Jurkat, Clone E6-1 (cell line): ENCODE results near the gene PNISR.

Experiments used
- DNase-seq: peaks from one replicate; pipeline ENCODE4 v3.0.0-alpha.2; 2011; ENCODE audit warnings: low read depth, low spot score
- H3K4me3 ChIP-seq: 2 replicates; pipeline ENCODE4 v1.5.1; 2011; ENCODE audit warnings: mild to moderate bottlenecking, low read length, control low read depth, moderate library complexity

PNISR gene

GRCh38 chr6:99415446-99415845 is 9.7 kb downstream of the PNISR start:
- H3K4me3 ChIP-seq: no peak overlapping the region
- DNase-seq: no peak

DNA sequence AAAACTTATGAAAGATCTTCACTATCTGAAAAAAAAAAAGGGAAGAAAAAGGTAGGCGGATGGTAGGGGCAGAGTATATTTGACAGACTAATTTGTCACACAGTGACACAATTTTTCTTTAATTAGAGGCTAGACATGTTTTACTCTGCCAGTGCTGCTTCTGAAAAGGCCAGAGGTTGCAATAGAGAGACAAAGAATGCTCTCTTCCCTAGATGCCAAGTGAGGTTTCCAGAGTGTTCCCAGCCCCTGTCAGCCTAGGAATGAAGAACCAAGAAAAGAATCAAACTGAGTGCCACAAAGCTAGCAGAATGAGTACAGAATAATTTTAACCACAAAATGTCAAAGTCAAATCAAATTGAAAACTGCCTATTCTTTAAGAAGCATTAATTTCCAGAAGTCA is 13.0 kb downstream of the PNISR start:
- no peak for DNase-seq
- no peak overlapping the region for H3K4me3 ChIP-seq

- DNase-seq: no peak
- H3K4me3 ChIP-seq: no peak overlapping the region
These were observed 15.4 kb downstream of the PNISR start for GRCh38 chr6:99409672-99410071.

GRCh38 chr6:99407076-99407475 is 18.0 kb downstream of the PNISR start:
- no peak for DNase-seq
- H3K4me3 ChIP-seq: no peak overlapping the region

DNA sequence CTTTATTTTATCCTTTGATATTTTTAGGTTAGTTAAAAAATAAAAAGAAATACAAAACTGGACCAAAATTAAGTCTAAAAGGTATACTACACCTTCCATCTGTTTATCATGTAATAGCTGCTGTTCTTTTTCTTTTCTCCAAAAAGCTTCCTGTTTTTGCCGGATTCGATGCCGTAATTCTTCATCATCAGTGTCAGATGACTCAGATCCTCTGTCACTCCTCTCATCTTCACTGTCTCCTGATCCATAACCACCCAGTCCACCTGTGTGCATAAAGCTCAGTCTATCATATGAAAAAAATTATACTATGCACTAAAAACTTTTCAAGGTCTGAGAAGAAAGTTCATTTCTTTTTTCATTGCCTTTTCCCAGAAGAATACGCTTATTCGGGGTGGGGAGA is 22.7 kb downstream of the PNISR start:
- H3K4me3 ChIP-seq: no peak overlapping the region
- DNase-seq: no peak

- no peak overlapping the region for H3K4me3 ChIP-seq
- no peak for DNase-seq
These were observed 27.8 kb downstream of the PNISR start for GRCh38 chr6:99397287-99397686.

- H3K4me3 ChIP-seq: peak within 1 kb of the TSS; percentile 84
- peak; percentile 60 for DNase-seq
These were observed 31.2 kb downstream of the PNISR start, which contains the start of gene COQ3 for GRCh38 chr6:99393698-99394531. Gene COQ3 (minus strand): TSS chr6:99394195. CDS start chr6:99394179, 16 bp downstream.

DNA sequence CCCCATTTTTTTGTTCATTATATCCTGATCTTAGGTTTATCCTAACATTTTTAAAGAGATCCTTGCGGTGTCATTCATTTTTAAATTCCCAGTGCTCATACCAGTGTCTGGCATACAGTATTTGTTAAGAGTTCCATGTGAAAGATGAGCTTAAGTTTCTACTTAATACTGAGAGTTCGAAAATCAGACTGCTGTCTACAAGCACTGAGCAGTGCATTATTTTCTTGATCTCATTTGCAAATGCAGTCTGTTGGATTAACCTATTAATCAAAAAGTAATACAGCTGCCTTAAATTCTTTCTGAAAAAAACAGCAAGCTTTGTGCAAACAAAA is 31.8 kb downstream of the PNISR start:
- peak overlapping the region; percentile 84 for H3K4me3 ChIP-seq
- no peak for DNase-seq

DNA sequence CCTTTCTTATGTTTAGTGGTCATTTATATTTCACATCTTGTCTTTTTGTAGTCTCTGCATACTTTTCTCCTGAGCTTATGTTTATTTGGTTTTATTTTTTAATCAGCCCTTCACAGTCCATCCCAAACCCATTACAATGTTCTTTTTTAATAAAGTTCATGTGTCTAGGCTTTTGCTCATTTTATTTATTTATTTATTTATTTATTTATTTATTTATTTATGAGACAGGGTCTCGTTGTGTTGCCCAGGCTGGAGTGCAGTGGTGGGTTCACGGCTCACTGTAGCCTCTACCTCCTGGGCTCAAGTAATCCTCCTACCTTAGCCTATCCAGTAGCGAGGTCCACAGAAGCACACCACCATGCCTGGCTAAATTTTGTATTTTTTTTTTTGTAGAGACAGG is 34.2 kb downstream of the PNISR start:
- no peak overlapping the region for H3K4me3 ChIP-seq
- DNase-seq: no peak

- DNase-seq: no peak
- H3K4me3 ChIP-seq: no peak overlapping the region
These were observed 40.6 kb downstream of the PNISR start for GRCh38 chr6:99384507-99384906.

- DNase-seq: no peak
- H3K4me3 ChIP-seq: no peak overlapping the region
These were observed 46.5 kb downstream of the PNISR start for GRCh38 chr6:99378636-99379035.

DNA sequence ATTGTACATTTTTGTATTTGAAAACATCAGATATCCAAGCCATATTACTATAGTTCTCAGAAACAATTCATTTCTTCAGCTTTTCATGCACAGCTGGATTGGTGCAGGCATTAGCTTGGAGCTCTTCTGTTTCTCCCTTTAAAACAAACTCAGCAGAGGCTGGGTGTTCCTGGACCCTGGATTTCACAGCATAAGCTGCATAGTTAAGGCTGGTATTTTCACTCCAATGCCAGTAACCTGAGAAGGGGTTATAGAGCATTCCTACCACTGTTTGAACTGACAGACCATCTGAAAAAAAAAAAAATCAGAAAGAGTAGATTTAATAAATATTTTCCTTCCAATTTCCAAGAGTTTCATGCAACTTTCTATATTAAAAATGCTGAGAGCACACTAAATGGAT is 55.6 kb downstream of the PNISR start:
- DNase-seq: no peak
- no peak overlapping the region for H3K4me3 ChIP-seq

GRCh38 chr6:99366852-99367251 is 58.3 kb downstream of the PNISR start:
- no peak for DNase-seq

DNA sequence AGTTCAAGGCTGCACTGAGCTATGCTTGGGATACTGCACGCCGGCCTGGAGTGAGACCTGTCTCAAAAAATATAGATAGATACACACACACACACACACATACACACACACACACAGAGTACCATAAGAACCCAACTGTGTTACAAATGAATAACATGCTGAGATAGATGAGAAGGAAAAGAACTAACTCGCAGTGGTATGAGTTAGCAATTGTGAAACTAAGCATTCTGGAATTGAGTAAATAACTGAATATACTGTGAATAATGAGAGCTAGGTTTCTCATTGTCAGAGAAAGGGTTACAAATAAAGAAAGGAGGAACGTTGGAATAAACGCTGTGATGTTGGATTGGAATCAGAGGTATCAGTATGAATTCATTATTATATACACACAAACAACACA is 61.1 kb downstream of the PNISR start:
- no peak overlapping the region for H3K4me3 ChIP-seq
- DNase-seq: no peak

More at GRCh38 chr6:99366852-99367251, 58.3 kb downstream of the PNISR start:
- H3K4me3 ChIP-seq: no peak overlapping the region

DNA sequence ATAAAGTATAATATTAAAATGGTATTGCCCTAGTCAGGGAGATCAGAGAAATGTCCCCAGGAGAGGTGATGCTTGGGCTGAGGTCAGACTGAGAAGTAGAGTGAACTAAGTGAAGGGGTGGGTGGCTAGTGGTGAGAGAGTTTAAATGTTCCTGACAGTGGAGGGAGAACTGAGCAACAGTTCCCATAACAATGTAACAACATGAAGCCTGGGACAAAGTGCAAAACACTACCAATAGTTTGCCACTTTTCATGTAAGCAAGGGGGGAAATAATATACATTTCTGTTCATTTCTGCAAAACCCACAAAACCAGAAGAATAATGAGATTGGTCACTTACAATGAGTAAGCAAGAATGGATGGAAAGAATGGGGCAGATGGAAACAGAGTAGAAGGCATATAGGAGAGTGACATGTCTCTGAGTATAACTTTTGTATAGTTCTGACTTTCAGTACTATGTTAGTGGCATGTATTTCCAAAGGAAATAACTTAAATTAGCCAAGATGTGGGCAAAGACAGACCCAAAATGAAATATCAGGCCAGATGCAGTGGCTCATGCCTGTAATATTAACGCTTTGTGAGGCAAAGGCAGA is 62.3 kb downstream of the PNISR start:
- DNase-seq: no peak
- H3K4me3 ChIP-seq: no peak overlapping the region

GRCh38 chr6:99359800-99360199 is 65.3 kb downstream of the PNISR start:
- no peak overlapping the region for H3K4me3 ChIP-seq
- DNase-seq: no peak

DNA sequence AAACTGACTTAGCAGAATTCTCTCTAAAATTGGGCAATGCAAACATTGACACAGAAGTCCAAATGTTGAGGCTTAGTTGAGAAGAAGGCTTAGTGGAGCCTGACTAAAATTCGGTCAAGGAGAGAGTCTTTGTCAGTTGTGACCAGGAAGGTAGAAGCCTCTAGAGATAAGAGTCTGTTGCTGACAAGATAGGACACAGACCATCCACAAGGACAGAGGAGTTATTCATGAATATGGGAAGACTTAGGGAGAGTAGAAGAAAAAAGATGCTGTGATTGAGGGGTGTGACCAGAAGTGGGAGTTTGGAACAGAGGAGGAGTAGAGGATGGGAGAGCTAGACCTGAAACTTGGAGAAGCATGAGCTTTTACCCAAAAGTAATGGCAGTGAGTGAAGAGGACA is 68.5 kb downstream of the PNISR start:
- no peak overlapping the region for H3K4me3 ChIP-seq
- DNase-seq: no peak

DNA sequence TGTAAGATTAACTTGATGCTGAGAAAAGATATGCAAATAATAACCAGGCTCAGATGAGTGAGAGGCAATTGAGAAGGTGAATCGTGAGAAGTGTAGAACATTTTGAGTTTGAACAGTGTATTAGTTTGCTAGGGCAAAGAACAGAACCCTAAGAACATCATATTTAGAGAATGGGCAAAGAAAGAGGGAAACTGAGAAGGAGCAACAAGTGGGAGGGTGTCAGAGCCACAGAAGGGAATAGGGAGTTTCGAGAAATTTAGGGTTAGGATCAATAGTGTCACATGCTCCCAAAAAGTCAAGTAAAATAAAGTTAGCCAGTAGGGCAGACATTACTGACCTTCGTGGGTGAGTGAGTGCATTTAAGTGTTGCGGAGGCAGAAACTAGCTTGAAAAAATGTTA is 70.1 kb downstream of the PNISR start:
- H3K4me3 ChIP-seq: no peak overlapping the region
- no peak for DNase-seq

DNA sequence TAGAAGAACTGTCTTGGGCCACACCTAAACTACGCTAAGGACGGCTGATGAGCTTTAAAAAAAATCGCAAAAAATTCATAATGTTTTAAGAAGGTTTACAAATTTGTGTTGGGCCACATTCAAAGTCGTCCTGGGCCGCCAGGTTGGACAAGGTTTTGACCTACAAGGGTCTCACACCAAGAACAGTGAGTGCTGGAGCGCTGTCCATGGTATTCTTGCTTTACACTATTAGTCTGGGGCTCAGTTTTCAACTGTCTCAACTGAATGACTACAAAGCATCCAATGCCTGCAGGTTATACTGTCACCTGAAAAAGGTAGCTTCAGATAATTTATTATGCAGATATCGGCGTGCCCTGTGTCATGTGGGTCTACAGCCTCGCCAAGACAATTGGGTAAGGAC is 72.0 kb downstream of the PNISR start:
- no peak overlapping the region for H3K4me3 ChIP-seq
- DNase-seq: no peak

- H3K4me3 ChIP-seq: no peak overlapping the region
- no peak for DNase-seq
These were observed 74.5 kb downstream of the PNISR start for GRCh38 chr6:99350573-99350972.
